ENCODE results near the gene KLRD1.
"Not testable (repeated sequence)": the region's sequence is repeated elsewhere in the genome, so short reads cannot be mapped to it uniquely, and the experiment has no call there.

Gene KLRD1, protein sequence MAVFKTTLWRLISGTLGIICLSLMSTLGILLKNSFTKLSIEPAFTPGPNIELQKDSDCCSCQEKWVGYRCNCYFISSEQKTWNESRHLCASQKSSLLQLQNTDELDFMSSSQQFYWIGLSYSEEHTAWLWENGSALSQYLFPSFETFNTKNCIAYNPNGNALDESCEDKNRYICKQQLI

DNA sequence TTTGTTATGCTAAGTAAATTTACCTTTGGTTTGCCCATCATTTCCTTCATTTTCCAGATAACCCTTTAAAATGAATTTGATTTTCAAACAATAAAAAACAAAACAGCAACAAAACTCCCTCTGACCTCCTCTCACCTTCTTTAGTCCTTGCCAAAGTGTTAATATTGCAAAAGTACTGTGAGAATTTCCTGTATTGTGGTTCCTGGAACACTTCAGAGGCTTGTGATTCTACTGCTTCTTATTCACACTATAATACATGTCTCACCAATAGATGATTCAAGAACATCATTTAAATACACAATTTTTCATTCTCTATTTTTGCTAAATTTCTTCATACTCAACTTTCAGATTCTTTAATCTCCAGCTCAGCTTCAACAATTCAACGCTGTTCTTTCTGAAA lies at the start of gene KLRD1:
KLRD1 (plus strand) TSS at position 241 of the 400 bp plus-strand sequence. CDS start 208 bp downstream, outside the sequence.
- DNase-seq, result no peak

DNA sequence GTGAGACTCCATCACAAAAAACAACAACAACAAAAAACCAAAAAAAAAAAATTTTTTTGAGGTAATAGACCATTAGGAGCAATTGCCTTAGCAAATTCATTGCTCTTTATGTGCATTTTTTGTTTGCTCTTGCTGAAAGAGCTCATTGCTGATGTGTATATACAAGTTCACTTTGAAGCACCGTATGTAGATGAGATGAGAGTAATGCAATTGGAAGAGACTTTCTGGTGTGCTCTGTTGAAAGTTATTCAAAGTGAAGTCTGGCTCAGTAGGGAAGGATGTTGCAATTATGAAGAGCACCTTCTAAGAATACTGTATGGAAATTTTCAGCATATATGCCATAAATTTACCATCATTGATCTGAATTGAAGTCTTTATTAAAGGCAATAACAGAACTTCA lies 46.7 kb upstream of the KLRD1 start:
- no peak for DNase-seq

DNA sequence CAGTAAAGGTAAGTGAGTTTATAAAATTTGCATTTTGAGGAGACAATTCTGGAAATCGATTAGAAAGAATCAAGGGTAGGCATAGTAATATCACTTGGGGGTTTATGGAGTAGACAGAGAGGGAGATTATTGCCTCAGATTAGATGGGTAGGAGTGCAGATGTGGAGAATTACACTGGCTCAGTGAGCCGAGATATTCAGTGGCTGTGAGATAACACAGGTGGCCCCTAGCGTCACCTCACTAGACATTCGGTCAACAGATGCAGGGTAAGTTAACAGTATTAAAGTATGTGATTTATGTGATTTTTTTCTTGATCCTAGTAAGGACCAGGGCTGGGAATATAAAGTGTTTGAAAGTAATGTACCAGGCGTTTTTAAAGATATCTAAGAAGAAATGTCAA lies 39.6 kb upstream of the KLRD1 start:
- no peak for DNase-seq

DNA sequence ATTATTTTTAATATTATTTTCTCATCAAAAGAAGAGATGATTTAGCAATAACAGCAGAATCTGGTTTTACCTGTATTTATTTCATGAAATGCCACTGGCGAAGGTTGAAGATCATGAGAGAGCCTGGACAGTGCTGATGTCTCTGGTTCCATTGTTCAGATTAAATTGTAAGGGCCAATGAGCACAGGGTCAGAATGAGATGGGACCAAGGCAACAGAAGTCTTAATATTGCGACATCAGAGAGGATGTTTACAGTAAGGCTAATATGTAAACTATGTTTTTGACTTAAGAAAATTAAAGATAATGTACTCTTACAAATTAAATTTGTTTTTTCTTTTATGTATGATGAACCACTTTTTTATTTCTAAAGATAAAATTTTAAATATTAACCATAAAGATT lies 35.2 kb upstream of the KLRD1 start:
- DNase-seq, result no peak

DNA sequence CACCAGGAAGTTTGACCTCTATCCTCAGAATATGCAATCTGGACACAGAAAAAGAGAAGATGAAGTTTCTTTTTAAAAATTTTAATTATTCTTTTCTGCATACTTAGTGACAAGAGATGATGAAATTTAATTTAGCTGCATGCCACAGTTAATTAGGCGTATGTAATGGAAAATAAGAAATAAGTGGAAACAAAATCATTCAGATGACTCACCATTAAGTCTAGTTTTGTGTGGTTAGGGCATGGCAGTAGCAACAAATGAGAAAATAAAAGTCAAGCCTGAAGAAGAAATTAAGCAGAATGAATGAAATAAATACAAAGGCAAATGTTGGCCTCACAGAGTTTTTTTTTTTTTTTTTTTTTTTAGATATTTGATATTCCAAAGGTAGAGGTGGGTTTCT lies 30.9 kb upstream of the KLRD1 start:
- DNase-seq, result no peak

DNA sequence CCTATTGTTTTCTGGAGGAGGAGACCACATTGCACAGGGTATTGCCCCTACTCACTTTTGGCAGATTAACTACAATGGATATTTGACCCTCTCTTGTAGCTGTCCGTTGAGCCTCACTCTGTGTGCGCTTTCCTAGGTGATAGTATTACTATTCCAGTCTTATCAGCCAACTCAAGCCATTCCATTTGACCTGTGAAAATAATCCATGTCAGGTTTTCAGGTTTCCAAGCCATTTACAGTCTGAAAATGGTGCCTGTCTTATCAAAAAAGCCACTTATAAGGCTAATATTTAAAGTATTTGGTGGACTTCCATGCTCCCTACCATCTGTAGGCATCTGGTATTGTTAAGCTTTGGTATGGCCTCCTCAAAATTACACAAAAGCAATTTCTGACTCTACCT lies 29.6 kb upstream of the KLRD1 start:
- DNase-seq, result no peak

DNA sequence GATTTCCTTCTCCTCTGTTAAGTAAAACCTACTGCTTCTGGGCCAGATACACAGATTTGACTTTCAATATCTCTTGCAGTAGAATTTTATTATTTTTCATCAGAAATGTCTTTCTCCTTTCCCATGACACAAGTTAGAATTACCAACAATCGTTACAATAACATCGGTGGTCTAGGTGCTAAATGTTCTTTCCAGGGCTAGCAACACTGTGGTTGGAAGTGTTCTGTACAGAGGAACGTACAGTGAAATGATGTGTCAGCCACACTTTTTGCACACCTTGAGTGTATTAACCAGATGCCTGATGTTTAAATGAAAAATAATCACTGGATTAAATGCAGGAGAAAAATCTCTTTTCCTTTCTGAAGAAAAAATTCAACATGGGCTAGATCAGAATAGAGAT lies 27.7 kb upstream of the KLRD1 start:
- DNase-seq, result no peak

DNA sequence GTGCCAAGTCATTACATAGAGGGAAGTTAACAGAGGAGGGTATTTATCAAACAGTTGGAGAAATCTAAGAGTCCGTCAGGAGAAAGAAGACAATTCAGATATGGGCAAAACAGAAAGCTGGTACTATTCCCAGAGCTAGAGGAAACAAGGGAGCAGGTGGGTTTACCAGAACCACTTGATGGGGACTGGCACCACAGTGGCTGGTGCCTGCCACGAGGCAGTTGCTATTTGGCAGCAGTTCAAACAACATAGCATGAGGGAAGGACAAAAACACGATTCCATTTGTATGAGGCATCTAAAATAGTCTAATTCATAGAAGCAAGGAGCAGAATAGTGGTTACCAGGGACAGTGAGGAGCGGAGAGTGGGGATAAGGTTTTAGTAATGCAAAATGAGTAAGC lies 24.6 kb upstream of the KLRD1 start:
- peak; percentile 19 for DNase-seq

DNA sequence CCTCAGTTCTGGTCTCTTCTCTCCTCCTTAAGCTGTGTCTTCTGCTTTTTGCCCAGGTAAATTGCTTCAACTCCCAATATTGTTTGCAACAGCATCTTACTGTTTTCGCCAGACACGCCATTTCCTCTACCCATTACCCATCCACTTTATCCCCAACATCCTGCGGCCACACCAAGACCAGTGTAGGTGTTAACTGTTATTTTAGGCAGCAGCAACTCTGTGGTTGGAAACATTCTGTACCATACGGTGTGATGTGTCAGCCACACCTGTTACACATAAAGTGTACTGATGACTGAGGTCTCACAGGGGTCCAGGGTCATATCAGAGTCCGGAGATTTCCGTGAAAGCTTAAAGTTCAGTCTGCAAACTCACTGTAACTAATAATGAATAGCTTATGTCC lies 21.8 kb upstream of the KLRD1 start:
- no peak for DNase-seq

DNA sequence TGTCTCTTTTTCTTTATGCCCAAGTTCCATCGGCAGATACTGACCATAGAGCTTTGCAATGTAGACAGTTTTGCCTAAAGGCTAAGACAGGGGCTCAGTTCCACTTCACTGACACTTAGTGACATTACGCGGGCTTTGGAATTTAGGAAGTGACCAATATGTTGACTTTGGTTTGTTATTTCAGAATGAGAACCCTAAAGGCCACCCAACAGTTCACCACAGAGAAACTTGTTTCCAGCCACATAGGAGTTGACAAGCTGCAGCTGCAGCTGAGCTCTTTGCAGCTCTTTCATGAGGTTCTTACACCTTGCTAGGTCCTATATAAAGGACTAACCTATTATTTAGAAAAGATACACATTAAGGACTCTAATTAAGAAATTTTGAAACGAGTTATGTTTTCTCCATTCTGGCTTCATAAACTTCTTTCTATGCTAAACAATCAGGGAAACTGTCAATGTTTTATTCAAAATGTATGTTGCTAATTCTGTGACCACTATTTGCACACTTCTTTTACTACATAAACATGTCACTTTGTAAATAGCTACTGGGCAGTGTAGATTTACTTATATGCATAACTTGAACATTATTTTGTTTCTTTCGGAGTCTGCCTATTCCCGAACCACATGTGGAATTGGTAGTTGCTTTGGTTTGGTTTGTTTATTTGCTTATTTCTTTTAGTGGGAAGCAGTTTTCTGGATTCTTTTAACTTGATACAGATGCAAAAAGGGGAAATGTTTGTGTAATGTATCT lies 18.5 kb upstream of the KLRD1 start:
- DNase-seq, result no peak

DNA sequence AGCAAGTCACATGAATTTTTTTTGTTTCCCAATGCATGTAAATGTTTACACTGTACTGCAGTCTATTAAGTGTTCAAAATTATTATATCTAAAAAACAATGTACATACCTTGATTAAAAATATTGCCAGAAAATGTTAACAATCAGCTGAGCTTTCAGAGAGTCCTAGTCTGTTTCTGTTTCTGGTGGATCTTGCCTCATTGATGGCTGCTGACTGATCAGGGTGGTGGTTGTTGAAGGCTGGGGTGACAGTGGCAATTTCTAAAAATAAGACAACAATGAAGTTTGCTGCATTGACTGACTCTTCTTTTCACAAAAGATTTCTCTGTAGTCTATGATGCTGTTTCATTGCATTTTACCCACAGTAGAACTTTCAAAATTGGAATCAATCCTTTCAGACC lies 16.6 kb upstream of the KLRD1 start:
- no peak for DNase-seq

DNA sequence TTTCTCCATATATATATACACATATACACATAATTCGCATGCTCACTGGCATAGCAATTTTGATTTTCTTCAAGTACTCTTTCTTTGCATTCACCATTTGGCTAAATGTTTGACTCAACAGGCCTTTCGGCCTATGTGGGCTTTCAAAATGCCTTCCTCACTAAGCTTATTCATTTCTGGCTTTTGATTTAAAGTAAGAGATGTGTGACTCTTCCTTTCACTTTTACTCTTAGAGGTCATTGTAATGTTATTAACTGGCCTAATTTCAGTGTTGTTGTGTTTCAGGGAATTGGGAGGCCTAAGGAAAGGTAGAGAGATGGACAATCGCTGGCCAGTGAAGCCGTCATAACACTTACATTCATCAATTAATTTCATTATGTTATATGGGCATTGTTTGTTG lies 14.5 kb upstream of the KLRD1 start:
- DNase-seq, result no peak

DNA sequence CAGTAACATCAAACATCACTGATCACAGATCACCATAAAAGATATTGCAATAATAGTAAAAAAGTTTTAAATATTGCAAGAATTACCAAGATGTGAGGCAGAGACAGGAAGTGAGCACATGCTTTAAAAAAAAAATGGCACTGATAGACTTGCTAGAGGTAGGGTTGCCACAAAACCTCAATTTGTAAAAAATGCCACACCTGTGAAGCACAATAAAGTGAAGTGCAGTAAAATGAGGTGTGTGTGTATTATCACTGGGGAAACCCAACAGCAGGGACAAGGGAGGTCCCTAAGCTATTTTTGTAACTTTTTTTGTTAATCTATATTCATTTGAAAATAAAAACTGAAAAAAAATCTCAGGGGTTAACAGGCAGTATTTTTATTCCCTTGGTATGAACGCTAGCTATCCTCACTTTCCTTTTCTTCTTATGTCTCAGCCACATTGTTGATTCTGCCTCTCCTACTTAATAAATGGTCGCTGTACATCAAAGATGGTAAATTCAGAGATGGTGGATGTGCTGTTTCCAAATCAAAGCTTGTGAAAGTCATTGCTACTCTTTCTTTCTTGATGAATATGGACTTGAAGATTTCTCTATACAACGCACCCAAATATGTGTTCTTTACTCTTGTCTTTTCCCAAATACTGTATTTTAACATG lies 14.0 kb upstream of the KLRD1 start:
- DNase-seq, result no peak

DNA sequence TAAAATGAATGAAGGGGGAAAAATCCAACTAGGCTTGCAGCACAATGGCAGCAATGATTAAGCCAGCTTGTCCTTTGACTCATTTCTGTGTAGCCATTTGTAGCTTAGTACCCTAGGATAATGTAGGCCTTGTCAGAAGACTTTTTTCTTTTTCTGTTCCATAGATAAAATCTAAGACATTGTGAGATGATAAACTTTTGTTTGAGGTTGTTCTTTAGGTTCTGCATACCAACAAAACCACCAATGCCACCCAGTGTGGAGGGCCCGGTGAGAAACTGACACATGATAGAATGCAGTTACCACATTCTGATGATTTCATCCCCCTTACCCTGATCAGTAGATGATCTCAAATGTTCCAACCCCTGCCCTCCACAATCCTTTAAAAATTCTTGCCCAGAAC lies 6.6 kb upstream of the KLRD1 start:
- DNase-seq, result no peak

DNA sequence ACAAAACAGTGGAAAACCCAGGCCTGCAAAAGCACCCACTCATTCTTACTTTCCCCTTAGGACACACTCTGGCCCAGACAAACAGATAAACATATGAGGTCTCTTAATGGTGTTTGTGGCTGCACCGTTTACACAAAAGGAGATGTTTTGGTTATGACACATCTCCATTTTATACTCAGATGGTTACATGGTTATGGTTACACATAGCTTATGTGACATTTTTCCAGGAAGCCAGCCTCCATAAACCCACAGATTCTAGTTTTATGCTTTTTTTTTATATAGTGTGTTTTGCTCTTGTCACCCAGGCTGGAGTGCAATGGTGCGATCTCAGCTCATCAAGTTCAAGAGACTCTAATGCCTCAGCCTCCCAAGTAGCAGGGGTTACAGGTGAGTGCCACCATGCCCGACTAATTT lies 3.5 kb upstream of the KLRD1 start:
- no peak for DNase-seq

DNA sequence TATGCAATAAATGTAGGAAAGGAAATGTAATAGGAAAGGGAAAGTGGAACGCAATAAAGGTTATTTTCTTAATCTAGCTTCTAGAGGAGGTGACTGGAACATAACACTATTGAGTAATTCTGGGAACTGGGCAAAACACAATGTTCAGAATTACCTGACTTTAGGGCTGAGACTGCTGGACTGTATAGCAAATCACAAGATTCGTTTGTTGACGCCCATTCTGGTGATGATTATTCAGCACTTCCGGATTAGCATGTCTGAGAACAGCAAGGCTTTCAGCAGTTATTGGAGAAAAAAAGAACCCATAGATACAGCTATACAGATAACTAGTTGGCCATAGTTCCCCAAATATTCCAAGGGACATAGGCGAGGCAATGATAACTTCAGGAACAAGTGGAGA lies 2.3 kb upstream of the KLRD1 start:
- no peak for DNase-seq

DNA sequence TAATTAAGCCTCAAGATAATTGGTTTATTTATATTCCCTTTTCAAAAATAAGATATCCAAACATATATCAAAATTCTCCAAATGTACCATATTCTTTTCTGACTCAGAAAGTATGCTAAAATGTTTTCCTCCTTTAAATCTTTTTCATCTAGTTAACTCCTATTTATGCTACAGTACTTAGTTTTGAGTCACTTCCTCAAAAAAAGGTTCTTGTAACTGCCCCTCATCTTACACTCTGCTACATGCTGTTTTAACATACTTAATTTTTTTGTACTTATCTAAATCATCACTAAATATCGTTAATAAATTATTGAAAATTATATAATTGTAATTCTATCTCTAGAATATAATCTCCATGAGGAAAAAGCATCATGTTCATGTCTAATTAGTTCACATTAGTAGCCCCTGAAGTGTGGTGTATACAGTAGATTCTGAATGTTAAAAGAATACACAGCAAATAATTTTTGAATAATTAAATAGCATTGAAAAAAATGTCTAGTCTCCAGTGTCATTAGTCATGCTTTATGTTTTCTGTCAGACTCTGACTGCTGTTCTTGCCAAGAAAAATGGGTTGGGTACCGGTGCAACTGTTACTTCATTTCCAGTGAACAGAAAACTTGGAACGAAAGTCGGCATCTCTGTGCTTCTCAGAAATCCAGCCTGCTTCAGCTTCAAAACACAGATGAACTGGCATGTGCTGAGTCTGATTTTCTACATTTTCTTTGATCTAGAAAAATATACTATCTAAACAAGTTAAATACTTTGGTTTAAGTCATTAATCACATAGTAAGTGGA lies 3.5 kb downstream of the KLRD1 start:
- DNase-seq, result no peak

DNA sequence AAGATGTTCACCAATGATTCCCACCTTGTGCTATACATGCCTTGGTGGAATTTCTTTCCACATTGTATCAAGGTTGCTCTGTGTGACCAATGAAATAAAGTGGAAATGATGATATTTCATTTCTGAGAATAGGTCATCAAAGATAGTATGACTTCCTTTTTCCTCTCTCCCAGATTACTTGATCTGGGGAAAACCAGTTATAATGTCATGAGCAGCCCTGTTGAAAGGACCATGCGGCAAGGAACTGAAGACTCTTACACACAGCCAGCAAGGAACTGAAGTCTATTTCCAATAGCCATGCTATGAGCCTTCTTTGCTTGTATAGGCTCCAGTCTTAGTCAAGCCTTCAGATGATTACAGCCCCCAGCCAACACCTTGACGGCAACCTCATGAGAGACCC lies 11.7 kb downstream of the KLRD1 start:
- DNase-seq, result no peak

DNA sequence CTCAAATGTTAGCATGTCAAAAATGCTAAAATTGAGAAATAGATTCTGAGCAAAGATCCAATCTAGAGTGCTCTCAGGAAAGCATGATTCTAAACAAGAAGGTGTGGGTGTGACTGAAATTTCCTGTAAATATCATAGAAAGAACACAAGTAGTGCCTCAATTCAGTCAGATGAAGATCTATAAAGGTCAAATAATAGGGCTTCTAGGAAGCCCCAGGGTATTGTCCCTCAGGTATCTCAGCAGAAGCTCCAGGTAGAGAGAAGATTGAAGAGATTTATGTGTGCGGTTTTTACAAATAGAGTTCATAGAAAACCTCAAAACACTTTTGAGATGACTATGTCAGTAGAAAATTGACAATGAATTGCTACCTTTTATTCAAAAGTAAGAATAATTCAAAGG lies 13.0 kb downstream of the KLRD1 start:
- DNase-seq, result no peak

DNA sequence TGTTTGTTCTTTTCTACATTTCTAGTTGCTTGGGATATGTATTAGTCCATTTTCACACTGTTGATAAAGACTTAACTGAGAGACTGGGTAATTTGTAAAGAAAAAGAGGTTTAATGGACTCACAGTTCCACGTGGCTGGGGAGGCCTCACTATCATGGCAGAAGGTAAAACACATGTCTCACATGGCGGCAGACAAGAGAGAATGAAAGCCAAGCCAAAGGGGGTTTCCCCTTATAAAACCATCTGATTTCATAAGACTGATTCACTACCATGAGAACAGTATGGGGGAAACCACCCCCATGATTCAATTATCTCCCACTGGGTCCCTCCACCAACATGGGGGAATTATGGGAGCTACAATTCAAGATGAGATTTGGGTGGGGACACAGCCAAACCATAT lies 21.0 kb downstream of the KLRD1 start:
- DNase-seq, result not testable (repeated sequence)

DNA sequence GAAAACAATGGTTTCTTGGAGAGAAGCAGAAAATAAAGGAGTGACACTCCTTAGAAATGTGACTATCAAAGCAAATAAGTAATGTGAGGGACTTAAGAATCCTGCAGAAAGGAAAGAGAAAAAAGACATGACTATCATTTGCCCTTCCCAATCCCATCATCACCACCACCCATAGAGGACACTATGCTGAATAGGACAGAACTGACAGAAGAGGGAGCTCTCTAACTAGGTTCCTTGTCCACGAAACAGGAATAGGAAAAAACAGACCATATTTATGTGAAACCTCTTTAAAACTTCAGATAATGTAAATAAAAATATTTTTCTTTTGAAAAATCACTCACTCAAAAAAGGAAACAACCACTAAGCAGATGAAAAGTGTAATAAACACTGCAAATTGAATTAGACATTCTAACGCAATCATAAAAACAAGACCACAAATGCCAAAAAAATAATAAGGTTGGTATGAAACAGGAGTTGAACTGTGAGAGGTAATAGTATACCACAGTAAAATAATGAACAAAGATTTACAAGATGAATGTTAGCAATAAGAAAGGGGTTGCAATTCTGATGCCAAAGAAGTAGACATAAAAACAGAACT lies 24.1 kb downstream of the KLRD1 start:
- DNase-seq, result no peak

DNA sequence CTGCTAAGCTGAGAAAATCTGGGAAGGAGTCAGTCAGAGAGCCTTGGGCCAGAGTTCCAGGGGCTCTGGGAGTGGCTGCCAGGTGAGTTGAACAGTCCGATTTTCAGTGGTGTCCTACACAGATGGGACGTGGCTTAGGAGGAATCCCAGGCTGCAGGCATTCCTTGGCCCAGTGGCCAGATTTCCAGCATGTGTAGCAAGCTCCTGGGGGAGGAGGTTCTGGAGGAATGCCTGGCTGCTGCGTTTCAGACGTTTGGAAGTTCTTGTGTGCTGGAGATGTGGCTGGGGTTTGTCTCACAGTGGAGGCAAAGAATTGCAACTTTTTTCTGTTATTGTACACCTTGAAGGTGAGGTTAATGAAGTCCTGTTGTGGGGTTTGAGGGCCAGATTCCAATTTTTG lies 28.5 kb downstream of the KLRD1 start:
- not testable (repeated sequence) for DNase-seq

DNA sequence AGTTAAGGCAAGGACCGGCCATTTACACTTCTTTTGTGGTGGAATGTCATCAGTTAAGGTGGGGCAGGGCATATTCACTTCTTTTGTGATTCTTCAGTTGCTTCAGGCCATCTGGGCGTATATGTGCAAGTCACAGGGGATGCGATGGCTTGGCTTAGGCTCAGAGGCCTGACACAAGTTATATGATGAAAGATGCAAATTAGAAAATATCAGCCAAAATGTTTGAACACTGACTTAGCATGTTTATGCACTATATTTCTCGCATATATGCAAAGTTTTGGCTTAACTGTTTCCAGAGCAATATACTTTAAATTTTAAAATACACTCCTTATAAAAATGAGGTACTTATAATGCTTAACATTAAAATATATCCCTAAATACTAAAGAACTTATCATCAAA lies 30.8 kb downstream of the KLRD1 start:
- DNase-seq, result not testable (repeated sequence)
